NCI-H2081 (cell line): Measurements from ENCODE around the gene ERFL.
"Not testable (repeated sequence)": the region's sequence is repeated elsewhere in the genome, so short reads cannot be mapped to it uniquely, and the experiment has no call there.

Experiments used
- DNase-seq, 2 experiments: peaks; one replicate each; lab custom pipeline; 2025; lab: John Stamatoyannopoulos, UW

ERFL gene

GRCh38 chr19:41877916-41878905, 50.0 kb downstream of the ERFL start:
- DNase-seq = no peak

DNA sequence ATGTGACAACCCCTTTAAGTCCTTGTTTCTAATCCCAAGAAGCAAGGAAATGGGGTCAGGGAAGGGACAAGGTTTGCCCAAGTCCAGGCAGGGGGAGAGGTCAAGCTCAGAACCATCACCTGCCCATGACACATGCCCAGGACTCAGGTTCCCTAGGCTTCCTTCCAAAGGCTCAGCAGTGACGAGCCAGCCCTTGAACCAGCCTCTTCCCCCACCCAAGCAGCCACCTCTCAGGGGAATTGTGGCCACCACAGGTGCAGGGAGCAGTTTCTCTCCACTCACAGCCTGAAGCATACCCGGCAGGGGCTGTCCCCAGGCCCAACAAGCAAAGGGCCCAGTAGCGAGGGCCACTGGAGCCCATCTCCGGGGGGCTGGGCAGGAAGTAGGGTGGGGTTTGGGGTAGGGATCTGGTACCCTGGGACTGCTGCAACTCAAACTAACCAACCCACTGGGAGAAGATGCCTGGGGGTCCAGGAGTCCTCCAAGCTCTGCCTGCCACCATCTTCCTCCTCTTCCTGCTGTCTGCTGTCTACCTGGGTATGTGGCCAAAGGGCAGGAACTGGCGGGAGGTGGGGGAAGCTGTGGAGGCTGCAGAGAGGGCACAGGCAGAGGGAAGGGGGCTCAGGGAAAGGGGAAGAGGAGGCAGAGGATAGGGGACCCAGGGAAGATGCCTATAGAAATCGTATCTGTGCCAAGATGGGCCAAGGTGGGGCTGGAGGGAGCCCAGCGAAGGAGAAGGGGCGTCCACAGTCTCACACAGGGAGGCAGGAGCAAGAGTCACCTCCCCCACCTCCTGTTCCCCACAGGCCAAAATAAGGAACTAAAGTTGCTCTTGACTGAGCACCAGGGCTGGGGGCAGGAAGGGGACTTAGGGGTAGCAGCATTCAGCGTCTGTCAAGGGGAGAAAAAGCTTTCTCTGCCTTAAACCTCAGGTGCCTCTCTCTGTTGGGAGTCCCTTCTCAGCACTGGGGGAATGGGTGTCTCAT, 51.1 kb downstream of the ERFL start, which contains the start of gene CD79A:
CD79A (plus strand) TSS at position 433 of the 986 bp plus-strand sequence; CDS start at position 459, 26 bp downstream.
- no peak for DNase-seq

DNA sequence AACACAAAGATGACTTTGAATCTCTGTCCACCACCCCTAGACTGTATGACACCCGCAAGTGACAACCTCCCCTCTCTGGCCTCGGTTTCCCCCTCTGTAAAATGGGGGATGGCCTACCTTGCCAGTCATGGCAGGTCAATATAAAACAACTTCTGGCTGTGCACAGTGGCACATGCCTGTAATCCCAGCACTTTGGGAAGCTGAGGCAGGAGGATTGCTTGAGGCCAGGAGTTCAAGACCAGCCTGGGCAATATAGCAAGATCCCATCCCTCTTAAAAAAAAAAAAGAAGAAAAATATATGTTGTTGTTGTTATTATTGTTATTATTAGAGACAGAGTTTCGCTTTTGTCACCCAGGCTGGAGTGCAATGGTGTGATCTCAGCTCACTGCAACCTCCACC, 52.3 kb downstream of the ERFL start:
- DNase-seq = not testable (repeated sequence)

GRCh38 chr19:41872775-41873647, 55.2 kb downstream of the ERFL start:
- peak; percentile 67 for DNase-seq

- no peak for DNase-seq
These were observed 55.9 kb downstream of the ERFL start for GRCh38 chr19:41872384-41872774.

DNA sequence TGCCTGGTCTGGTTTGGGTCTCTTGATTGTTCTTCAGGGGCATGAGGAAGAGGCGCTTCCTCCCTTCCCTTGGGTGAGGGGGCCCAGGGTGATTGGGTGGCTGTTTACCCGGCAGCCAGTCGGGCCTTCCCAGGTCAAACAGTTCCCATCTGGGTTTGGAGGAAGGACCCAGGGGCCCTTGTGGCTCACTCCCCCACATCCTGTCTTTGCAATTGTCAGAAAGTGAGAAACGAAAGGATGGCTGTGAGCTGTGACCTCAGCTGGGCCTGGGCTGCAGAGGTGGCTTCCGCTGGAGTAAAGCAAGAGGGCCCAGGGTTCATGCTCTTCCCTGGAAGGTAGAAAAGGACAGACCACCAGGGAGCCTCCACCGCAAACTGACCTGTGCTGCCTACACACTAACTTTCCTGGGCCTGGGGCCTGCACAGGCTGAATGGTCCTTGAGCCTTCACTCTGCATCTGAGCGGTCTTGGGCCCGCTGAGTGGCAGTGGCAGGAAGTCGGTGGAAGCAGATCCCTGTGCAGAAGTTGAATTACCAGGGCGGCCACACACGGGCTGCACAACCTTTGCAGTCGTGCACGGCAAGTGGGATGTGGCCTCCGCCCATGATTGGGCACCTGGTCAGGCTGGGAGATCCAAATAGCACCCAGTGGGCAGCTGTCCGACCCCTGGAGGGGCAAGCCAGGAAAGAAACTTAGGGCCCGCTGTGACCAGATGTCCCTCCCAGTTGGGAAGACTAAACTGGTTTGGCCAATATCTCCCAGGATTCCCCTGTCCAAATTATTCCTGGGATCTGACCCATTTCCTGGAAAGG, 56.5 kb downstream of the ERFL start:
- DNase-seq = no peak

GRCh38 chr19:41870401-41870873, 57.8 kb downstream of the ERFL start:
- DNase-seq = no peak

GRCh38 chr19:41869374-41869955, 58.8 kb downstream of the ERFL start:
- no peak for DNase-seq

DNA sequence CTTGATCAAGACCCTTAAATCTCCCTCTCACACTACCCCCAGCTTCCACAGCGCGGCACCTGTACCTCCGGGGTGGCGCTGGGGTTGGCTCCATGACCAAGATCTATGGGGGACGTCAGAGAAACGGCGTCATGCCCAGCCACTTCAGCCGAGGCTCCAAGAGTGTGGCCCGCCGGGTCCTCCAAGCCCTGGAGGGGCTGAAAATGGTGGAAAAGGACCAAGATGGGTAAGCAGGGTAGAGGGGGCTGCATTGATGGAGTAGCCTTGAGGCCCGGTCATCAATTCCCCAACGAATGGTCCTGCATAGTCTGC, 59.3 kb downstream of the ERFL start:
- no peak for DNase-seq

GRCh38 chr19:41868120-41868988, 59.9 kb downstream of the ERFL start:
- DNase-seq = no peak

GRCh38 chr19:41866284-41866683, 62.0 kb downstream of the ERFL start:
- DNase-seq = no peak

GRCh38 chr19:41864374-41864773, 63.9 kb downstream of the ERFL start:
- DNase-seq = no peak

DNA sequence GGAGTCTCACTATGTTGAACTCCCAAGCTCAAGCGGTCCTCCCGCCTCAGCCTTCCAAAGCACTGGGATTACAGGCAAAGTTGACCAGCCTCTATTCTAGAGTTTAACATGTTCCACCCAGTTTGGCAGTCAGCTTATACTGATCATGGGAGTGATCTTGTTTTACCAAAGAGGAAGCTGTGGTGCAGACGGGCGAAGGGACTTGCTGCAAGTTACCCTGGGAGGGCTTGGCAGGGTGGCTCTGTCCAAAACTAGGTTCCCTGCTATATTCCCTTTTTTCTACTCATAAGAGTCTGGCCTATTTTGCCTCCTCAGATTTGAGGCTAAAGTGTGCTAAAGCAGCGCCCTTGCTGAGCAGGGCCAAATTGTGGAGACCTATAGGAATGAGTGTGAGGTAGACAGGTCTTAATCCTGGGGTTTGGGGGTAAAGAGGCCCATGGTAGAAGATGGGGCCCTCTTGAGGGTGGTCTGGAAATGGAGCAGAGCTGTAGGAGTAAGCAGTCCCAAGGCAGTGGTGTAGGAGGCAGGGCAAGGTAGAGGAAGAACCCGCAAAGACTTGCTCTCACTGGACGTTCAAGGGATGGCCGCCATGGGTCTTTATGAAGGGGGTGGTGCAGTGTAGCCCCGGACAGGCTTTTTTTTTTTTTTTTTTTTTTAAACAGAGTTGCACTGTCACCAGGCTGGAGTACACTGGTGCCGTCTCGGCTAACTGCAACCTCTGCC, 64.9 kb downstream of the ERFL start:
- no peak for DNase-seq

GRCh38 chr19:41862445-41862986, 65.7 kb downstream of the ERFL start:
- no peak for DNase-seq

DNA sequence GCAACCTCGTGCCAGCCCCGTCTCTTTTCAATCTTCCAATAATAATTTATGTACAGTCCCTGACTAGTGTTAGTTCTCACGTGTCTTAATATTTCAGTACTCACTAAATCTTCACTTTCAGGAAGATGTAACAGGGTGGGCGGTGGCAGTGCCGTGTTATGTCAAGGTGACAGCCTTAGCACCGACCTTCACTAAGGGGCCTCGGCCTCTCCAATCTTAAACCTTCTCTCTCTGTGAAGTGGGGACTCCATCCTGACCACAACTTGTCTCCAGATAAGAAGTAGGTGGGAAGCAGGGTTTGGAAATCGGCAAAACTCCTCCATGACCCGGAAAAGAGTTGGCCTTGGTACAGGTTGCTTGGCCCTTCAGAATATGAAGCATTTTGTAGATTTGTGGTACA, 66.4 kb downstream of the ERFL start:
- no peak for DNase-seq

DNA sequence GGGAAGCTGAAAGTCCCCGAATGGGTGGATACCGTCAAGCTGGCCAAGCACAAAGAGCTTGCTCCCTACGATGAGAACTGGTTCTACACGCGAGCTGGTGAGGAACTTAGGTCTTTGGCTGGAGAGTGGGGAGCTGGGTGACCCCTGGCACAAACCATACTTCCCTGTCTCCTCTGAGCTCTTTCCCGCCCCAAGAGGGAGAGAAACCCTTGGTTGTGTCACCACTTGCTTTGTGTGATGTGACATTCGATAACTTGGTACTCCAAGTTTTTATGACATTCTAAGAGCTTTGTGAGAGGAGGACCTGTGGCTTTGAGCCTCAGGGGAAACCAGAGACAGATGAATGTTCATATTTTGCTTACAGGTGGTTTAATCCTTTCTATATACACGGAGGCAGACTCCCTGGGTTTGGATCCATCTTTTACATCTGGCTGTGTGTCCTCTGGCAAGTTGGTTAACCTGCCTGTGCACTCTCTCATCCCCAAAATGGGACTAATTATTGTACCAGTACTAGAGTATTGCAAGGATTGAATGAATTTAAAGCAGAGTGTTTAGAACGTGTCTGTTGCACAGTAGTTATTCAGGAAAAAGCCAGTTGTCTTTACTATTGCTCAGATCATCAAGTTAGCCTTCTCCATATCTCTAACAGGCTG, 67.0 kb downstream of the ERFL start:
- DNase-seq = no peak

GRCh38 chr19:41860419-41861115, 67.7 kb downstream of the ERFL start:
- no peak for DNase-seq
